SK-N-MC (cell line): ENCODE data around the gene LMF1.
A peak's percentile ranks its signal among the peaks of the same experiment; 100 is the strongest.

Source experiments
- DNase-seq: peaks from one replicate; pipeline ENCODE4 v3.0.0-alpha.2; 2011; ENCODE audit warnings: low read depth, low spot score
- H3K27ac ChIP-seq: fragments of 200-600 bp; sonication (generic); 2 replicates; pipeline ENCODE4 v1.5.1; 2016; ENCODE audit warnings: mixed run types
- H3K36me3 ChIP-seq: fragments of 200-600 bp; sonication (generic); 2 replicates; pipeline ENCODE4 v1.6.1; 2017; ENCODE audit warnings: antibody characterized with exemption, low read length, mixed read lengths; ENCODE audit not compliant: insufficient read depth
- H3K4me3 ChIP-seq: fragments of 200-600 bp; sonication (generic); 2 replicates; pipeline ENCODE4 v1.5.1; 2016
- H3K9ac ChIP-seq: fragments of 200-600 bp; sonication (generic); 2 replicates; pipeline ENCODE4 v1.8.0; 2017; ENCODE audit warnings: mixed run types, mixed read lengths; ENCODE audit not compliant: insufficient read length
- H3K9me3 ChIP-seq: fragments of 200-600 bp; sonication (generic); 2 replicates; pipeline ENCODE4 v1.6.1; 2017; ENCODE audit warnings: low read depth, mild to moderate bottlenecking, antibody characterized with exemption, low read length, moderate library complexity, mixed read lengths
- EZH2 ChIP-seq: fragments of 200-600 bp; sonication (generic); IDR thresholded peaks from one replicate; pipeline ENCODE4 v1.6.1; 2017; ENCODE audit warnings: antibody characterized with exemption
- FOXP2 ChIP-seq: optimal IDR thresholded peaks from 2 replicates; pipeline ENCODE3; 2011; ENCODE audit warnings: mild to moderate bottlenecking, moderate library complexity; ENCODE audit not compliant: insufficient read depth; ENCODE audit errors: extremely low read length, control extremely low read depth
- POLR2AphosphoS5 ChIP-seq: IDR thresholded peaks from 2 replicates; pipeline ENCODE4 v1.6.1; 2012; ENCODE audit warnings: mild to moderate bottlenecking, low read depth, low read length, borderline replicate concordance

The LMF1 gene

DNA sequence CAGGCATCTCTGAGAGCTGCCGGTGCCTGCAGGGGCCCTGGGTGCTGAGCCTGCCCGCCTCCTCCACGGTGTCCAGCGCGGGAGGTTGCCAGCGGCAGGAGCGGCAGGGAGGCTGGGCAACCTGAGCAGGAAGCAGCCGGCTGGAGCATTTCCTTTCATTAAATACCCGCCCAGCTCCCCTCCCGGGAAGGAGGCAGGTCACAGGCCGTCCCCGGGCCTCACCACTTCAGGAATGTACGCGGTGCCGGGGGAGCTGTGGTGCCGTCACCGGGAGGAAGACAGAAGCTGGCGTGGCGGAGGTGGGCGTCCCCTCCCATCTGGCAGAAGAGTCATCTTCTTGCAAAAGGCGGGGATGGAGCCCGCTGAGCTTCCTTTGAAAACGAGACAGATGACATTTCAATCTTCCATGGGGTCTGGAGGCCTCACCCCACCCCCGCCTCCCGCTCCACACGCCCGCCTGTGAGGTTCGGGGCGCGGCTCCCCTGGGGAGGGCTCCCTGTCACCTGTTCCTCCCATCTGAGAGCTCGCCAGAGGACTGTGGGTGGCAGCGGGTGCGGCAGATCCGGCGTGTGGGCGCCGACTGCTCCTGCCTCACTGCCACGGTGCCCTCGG, 26.8 kb upstream of the LMF1 start:
- Histone ChIP-seq H3K27ac (no peak overlapping the region), H3K9ac (no peak overlapping the region), H3K4me3 (peak overlapping the region; percentile 61), H3K9me3 (no peaks in the 10 kb centered on the region), H3K36me3 (no peaks in the 10 kb centered on the region)
- TF ChIP-seq POLR2AphosphoS5 (no peak), FOXP2 (no peak), EZH2 (no peak)
- DNase-seq = no peak

DNA sequence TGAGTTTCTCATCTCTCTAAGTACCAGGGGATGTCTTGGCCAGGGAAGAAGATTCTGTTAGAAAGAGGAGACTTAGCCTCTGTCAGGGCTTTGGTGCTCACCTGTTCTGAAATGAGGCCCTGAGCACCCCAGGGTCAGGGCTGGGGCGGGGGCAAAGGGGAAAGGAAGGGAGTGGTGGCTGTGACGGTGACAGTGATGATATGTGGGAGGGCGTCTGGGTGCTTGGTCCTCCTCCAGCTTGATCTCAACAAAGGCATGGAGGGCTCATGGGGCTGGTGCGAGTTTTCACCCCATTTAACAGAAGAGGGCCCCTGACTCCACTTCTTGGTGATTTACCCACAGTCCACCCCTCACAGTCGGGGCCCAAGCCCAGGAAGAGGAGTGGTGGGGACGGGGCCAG, 25.9 kb upstream of the LMF1 start:
- DNase-seq = no peak
- Histone ChIP-seq H3K27ac (no peak overlapping the region), H3K9ac (no peak overlapping the region), H3K4me3 (no peak overlapping the region), H3K9me3 (no peaks in the 10 kb centered on the region), H3K36me3 (no peaks in the 10 kb centered on the region)
- TF ChIP-seq POLR2AphosphoS5 = no peak
- TF ChIP-seq EZH2 = no peak
- TF ChIP-seq FOXP2 = no peak

DNA sequence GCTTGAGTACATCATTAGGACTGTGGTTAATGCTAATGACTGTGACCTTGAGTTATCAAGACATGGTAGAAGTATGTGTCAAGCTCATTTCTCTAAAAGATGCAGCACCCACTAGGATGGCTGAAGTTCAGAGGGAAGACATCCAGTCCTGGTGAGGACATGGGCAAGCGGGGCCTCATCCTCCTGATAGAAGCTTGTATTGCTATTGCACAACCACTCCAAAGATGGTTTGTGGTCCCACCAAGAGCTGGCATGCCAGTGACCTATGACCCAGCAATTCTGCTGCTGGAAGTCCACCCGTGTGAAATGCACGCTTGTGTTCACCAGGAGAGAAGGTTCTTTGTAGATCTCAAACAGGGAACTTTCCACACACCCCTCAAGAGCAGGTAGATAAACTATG, 25.0 kb upstream of the LMF1 start:
- no peak overlapping the region for H3K9ac ChIP-seq
- H3K27ac ChIP-seq = no peak overlapping the region
- no peaks in the 10 kb centered on the region for H3K36me3 ChIP-seq
- DNase-seq = no peak
- H3K4me3 ChIP-seq = no peak overlapping the region
- no peaks in the 10 kb centered on the region for H3K9me3 ChIP-seq
- TF ChIP-seq EZH2 (no peak), POLR2AphosphoS5 (no peak), FOXP2 (no peak)

DNA sequence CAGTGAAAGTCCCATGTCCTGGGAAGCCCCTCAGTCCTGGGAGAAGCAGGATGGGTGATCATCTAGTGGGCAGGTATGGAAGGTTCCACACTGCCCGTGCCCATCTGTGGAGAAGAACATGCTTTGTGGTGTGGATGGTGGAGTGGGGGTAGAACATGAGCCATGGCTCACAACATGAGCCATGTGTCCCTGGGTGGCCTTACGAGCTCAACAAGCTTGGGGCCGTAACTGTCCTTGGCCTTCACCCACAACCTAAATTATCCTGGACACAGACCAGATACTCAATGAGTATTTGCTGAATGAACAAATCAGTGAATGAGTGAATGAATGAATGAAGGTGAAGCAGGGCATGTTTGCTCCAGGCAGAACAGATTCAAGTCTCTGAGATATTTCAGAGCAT, 24.3 kb upstream of the LMF1 start:
- Histone ChIP-seq H3K9me3 (no peaks in the 10 kb centered on the region), H3K27ac (no peak overlapping the region), H3K36me3 (no peaks in the 10 kb centered on the region), H3K9ac (no peak overlapping the region), H3K4me3 (no peak overlapping the region)
- no peak for DNase-seq
- TF ChIP-seq FOXP2 = no peak
- TF ChIP-seq POLR2AphosphoS5 = no peak
- TF ChIP-seq EZH2 = no peak

DNA sequence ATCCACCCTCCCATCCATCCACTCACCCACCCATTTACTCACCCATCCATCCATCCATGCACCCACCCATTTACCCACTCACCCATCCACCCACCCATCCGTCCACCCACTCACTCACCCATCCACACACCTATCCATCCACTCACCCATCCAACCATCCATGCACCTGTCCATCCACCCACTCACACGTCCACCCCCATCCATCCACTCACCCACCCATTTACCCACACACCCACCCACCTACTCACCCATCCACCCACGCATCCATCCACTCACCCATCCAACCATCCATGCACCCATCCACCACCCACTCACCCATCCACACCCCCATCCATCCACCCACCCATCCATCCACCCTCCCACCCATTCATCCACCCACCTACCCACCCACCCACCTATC, 22.9 kb upstream of the LMF1 start:
- Histone ChIP-seq H3K27ac (no peak overlapping the region), H3K4me3 (no peak overlapping the region), H3K9ac (no peak overlapping the region), H3K9me3 (no peaks in the 10 kb centered on the region), H3K36me3 (no peaks in the 10 kb centered on the region)
- TF ChIP-seq FOXP2 = no peak
- no peak for TF ChIP-seq POLR2AphosphoS5
- TF ChIP-seq EZH2 = no peak
- DNase-seq = no peak

DNA sequence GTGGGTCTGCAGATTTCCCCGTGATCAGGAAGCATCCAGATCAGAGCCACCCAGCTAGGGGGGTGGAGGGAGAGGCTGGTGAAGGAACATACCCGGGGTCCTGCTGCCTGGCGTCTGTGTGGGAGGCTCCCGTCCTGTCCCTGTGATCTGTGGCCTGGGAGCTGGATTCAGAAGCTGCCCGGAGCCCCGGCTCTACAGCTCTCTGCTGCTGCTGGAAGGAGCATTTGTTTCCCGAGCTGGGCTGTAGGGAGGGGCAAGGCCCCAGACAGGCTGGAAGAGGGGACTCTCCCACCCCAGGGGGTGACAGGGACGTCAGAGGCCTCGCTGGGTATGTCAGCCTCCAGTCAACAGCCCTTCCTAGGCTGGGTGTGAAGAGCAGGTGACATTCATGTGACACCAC, 21.0 kb upstream of the LMF1 start:
- Histone ChIP-seq H3K36me3 (no peaks in the 10 kb centered on the region), H3K27ac (no peak overlapping the region), H3K9ac (no peak overlapping the region), H3K4me3 (no peak overlapping the region), H3K9me3 (no peaks in the 10 kb centered on the region)
- no peak for TF ChIP-seq EZH2
- TF ChIP-seq POLR2AphosphoS5 = no peak
- DNase-seq = no peak

DNA sequence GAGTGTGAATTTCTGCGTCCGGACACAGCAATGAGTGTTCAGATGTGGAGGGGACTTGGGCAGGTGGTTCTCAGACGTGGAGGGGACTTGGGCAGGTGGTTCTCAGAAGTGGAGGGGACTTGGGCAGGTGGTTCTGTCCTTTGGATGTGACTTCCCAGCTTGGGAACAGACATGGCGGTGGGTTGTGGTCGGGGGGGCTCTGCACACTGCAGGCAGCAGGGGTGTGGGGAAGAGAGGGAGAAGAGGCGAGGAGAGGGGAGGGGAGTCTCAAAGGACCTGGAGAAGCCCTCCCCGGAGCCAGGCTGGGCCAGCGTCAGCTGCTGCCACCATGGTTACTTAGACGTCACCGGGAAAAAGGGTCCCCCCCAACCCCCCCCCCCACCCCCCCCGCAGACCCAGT, 20.6 kb upstream of the LMF1 start:
- H3K9me3 ChIP-seq = no peaks in the 10 kb centered on the region
- no peak overlapping the region for H3K4me3 ChIP-seq
- no peaks in the 10 kb centered on the region for H3K36me3 ChIP-seq
- H3K9ac ChIP-seq = no peak overlapping the region
- no peak overlapping the region for H3K27ac ChIP-seq
- no peak for DNase-seq
- no peak for TF ChIP-seq EZH2
- no peak for TF ChIP-seq POLR2AphosphoS5
- no peak for TF ChIP-seq FOXP2

DNA sequence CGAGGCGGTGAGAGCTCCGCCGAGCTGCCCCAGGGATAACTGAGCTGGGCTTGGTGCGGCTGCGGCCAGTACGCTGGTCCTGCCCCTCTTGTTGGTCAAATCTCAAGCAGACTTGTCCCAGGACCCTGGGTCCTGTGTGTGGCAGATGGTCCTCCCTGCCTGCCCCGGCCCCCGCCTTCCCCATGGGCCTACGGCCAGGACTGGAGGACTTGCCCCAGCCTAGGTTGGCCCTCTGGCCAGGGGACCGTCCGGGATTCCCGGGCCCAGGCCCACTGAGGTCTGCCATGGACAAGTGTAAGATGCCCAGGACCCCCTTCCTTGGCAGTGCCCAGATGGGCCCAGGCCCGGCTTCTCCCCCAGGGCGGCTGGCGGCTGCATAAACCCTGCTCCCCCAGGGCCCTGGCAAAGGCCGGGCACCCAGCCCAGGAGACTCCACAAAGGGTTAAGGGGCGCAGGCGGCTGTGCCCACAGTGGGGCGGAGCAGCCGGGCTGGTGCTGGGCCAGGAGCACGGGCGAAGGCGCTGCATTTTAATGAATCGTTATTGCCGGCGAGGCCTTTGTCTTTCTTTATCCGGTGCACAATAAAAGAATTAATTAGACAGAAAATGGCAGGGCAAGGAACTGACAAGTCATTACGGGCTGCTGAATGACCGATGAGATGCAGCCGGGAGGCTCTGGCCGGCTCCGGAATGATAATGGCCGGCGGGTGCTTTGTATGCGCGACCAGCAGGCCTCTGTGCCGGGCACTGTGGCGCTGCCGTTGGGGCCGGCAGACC, 19.9 kb upstream of the LMF1 start:
- TF ChIP-seq EZH2 (no peak), FOXP2 (no peak), POLR2AphosphoS5 (no peak)
- DNase-seq = no peak
- H3K27ac ChIP-seq = no peak overlapping the region
- H3K4me3 ChIP-seq = no peak overlapping the region
- no peaks in the 10 kb centered on the region for H3K9me3 ChIP-seq
- H3K36me3 ChIP-seq = no peaks in the 10 kb centered on the region
- no peak overlapping the region for H3K9ac ChIP-seq

DNA sequence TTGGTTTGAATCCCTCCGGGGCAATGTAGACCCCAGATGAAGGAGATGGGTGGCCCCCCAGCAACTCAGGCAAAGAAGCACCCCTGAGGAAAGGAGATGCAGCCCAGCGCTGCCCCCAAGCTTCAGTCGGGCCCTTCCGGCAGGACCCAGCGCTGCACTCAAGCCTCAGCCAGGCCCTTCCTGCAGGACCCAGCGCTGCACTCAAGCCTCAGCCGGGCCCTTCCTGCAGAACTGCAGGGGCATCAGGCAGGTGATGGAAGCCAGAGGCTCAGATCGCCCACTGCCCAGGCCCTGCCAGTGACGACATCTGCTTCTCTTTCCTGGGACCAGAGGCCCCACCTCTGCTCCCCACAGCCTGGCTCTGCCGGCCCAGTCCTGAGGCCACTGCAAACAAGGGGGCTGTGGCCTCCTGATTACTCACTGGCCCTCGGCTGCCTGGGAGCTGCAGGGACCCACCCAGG, 18.6 kb upstream of the LMF1 start:
- no peaks in the 10 kb centered on the region for H3K9me3 ChIP-seq

More for the DNA sequence above, 18.6 kb upstream of the LMF1 start:
- Histone ChIP-seq H3K36me3 (no peaks in the 10 kb centered on the region), H3K27ac (no peak overlapping the region), H3K9ac (no peak overlapping the region), H3K4me3 (no peak overlapping the region)
- TF ChIP-seq POLR2AphosphoS5 = no peak
- TF ChIP-seq EZH2 = no peak
- no peak for TF ChIP-seq FOXP2
- no peak for DNase-seq
